ENCODE measurements around the gene CDK14. TPM values are rescaled to one million over a fixed set of nuclear protein-coding genes. Genes with fewer than 3 reads are reported as not detected.

Gene CDK14
- total and polyA plus RNA-seq, 2 of the 8 experiments (the other 6 are each of a cell fraction or from before 2014, with no cell fraction given), result 5.5 to 47.3 TPM

GRCh38 chr7:90761584-90761983 is 165.5 kb downstream of the CDK14 start (continued):
- TF ChIP-seq ZNF274 (IDR thresholded peaks at IDR 0.05; ENCODE audit: borderline replicate concordance, extremely low read depth, low read length), result no peak
- no peak for TF ChIP-seq ASH2L (IDR thresholded peaks at IDR 0.05; ENCODE audit: low read length)
- TF ChIP-seq CHD2 (IDR thresholded peaks at IDR 0.05; ENCODE audit: low read length), result no peak
- TF ChIP-seq SAP30 (IDR thresholded peaks at IDR 0.05; ENCODE audit: insufficient read depth, insufficient replicate concordance, low read length), result no peak
